ENCODE results near the gene CHST5.
A peak's percentile ranks its signal among the peaks of the same experiment; 100 is the strongest.
"Not testable (repeated sequence)": the region's sequence is repeated elsewhere in the genome, so short reads cannot be mapped to it uniquely, and the experiment has no call there.

Gene CHST5

GRCh38 chr16:75550211-75550662 lies 14.3 kb upstream of the CHST5 start:
- Histone ChIP-seq H3K9me3 (ENCODE audit: control insufficient read depth in 2 of 2, low read length in 2 of 2) (no peaks in the 10 kb centered on the region), H3K9ac (ENCODE audit: low read length in 2 of 2) (no peak overlapping the region), H3K4me1 (ENCODE audit: control insufficient read depth, insufficient read depth, low read length) (no peaks in the 10 kb centered on the region), H3K27ac (ENCODE audit: low read length) (no peak overlapping the region), H3K36me3 (ENCODE audit: control insufficient read depth in 2 of 2, insufficient read depth in 2 of 2, low read length in 2 of 2) (no peaks in the 10 kb centered on the region), H3K4me3 (ENCODE audit: low read length in 2 of 2) (peak overlapping the region in 1 of 2 donors; percentile 8), H3K27me3 (ENCODE audit: control insufficient read depth in 1 of 2, insufficient read depth in 2 of 2, low read length in 2 of 2) (no peaks in the 10 kb centered on the region)

DNA sequence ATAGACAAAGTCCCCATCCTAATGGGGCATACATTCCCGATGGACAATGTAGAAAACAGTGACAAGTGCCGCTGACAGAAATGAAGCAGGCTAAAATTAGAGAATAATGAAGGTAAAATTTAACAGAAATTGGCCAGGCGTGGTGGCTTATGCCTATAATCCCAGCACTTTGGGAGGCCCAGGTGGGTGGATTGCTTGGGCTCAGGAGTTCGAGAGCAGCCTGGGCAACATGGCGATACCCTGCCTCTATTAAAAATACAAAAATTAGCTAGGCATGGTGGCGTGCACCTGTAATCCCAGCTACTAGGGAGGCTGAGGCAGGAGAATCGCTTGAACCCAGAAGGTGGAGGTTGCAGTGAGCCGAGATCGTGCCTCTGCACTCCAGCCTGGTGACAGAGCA lies 12.5 kb upstream of the CHST5 start:
- not testable (repeated sequence) for H3K36me3 ChIP-seq (ENCODE audit: control insufficient read depth in 2 of 2, insufficient read depth in 2 of 2, low read length in 2 of 2); H3K9me3 ChIP-seq (ENCODE audit: control insufficient read depth in 2 of 2, low read length in 2 of 2); H3K27ac ChIP-seq (ENCODE audit: low read length); H3K9ac ChIP-seq (ENCODE audit: low read length in 2 of 2); H3K4me1 ChIP-seq (ENCODE audit: control insufficient read depth, insufficient read depth, low read length); H3K27me3 ChIP-seq (ENCODE audit: control insufficient read depth in 1 of 2, insufficient read depth in 2 of 2, low read length in 2 of 2); H3K4me3 ChIP-seq (ENCODE audit: low read length in 2 of 2)

- Histone ChIP-seq H3K4me3 (ENCODE audit: low read length in 2 of 2) (no peak overlapping the region), H3K9ac (ENCODE audit: low read length in 2 of 2) (no peak overlapping the region), H3K4me1 (ENCODE audit: control insufficient read depth, insufficient read depth, low read length) (no peaks in the 10 kb centered on the region), H3K27ac (ENCODE audit: low read length) (no peak overlapping the region), H3K27me3 (ENCODE audit: control insufficient read depth in 1 of 2, insufficient read depth in 2 of 2, low read length in 2 of 2) (no peaks in the 10 kb centered on the region), H3K9me3 (ENCODE audit: control insufficient read depth in 2 of 2, low read length in 2 of 2) (no peaks in the 10 kb centered on the region), H3K36me3 (ENCODE audit: control insufficient read depth in 2 of 2, insufficient read depth in 2 of 2, low read length in 2 of 2) (peaks cover 6 to 10% of the 10 kb centered on the region in 2 donors)
Measured at GRCh38 chr16:75546293-75546692, 10.4 kb upstream of the CHST5 start.

DNA sequence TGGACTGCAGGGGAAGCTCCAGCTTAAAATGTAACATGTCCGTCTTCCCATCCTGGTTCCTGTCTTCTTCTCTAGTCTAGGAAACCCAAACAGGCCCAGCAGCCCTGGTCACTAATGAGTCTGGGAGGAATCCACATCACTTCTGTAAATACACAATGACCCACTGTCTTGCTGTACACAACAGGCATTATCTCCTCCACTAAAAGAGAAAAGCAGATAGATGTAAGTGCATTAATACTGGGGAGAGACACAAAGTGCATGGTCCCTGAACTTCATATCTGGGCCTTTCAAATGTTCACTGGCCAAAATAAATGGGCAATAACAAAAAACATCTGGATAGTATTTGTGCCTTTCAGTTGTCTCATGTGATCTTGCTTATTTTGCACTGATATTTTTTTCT lies 10.0 kb upstream of the CHST5 start:
- not testable (repeated sequence) for H3K36me3 ChIP-seq (ENCODE audit: control insufficient read depth in 2 of 2, insufficient read depth in 2 of 2, low read length in 2 of 2); H3K27me3 ChIP-seq (ENCODE audit: control insufficient read depth in 1 of 2, insufficient read depth in 2 of 2, low read length in 2 of 2); H3K27ac ChIP-seq (ENCODE audit: low read length); H3K4me3 ChIP-seq (ENCODE audit: low read length in 2 of 2); H3K9ac ChIP-seq (ENCODE audit: low read length in 2 of 2); H3K4me1 ChIP-seq (ENCODE audit: control insufficient read depth, insufficient read depth, low read length); H3K9me3 ChIP-seq (ENCODE audit: control insufficient read depth in 2 of 2, low read length in 2 of 2)

DNA sequence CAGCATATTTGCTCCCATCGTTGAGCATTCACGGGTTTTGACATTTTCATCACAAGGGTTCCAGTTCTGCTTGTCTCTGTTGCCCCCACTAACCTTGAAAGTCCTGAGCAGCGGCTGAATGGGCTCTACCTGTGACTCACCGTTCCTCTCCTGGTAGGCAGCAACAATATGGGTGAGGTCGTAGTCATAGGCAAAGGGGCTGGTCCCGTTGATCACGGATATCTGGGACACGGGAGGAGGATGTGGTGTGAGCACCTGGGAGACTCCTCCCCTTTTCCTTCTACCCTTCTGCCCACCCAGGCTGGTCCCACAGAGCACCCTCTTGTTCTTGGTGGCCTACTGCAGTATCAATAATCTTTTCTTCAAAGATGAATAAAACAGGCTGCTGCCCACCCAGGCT lies 6.6 kb upstream of the CHST5 start:
- H3K27me3 ChIP-seq (ENCODE audit: control insufficient read depth in 1 of 2, insufficient read depth in 2 of 2, low read length in 2 of 2); H3K27ac ChIP-seq (ENCODE audit: low read length): not testable (repeated sequence)

DNA sequence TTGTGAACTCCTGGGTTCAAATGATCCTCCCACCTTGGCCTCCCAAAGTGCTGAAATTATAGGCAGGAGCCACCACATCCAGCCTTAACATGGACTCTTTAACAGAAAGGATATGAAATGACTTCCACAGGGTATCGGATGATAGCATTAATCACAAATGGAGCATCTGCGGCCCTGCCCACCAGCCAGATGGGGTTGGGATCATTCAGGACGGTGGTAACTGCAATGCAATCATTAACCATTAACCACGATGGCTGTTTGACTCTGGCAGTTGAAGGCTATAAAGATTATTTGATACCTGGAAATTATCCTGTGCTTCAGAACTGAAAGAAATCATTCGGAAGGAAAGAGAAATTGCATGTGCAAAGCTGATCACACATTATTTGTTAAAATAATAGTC lies 5.3 kb upstream of the CHST5 start:
- H3K9ac ChIP-seq (ENCODE audit: low read length in 2 of 2) = no peak overlapping the region

More for the DNA sequence above, 6.6 kb upstream of the CHST5 start:
- not testable (repeated sequence) for H3K4me3 ChIP-seq (ENCODE audit: low read length in 2 of 2); H3K36me3 ChIP-seq (ENCODE audit: control insufficient read depth in 2 of 2, insufficient read depth in 2 of 2, low read length in 2 of 2); H3K4me1 ChIP-seq (ENCODE audit: control insufficient read depth, insufficient read depth, low read length); H3K9me3 ChIP-seq (ENCODE audit: control insufficient read depth in 2 of 2, low read length in 2 of 2); H3K9ac ChIP-seq (ENCODE audit: low read length in 2 of 2)

DNA sequence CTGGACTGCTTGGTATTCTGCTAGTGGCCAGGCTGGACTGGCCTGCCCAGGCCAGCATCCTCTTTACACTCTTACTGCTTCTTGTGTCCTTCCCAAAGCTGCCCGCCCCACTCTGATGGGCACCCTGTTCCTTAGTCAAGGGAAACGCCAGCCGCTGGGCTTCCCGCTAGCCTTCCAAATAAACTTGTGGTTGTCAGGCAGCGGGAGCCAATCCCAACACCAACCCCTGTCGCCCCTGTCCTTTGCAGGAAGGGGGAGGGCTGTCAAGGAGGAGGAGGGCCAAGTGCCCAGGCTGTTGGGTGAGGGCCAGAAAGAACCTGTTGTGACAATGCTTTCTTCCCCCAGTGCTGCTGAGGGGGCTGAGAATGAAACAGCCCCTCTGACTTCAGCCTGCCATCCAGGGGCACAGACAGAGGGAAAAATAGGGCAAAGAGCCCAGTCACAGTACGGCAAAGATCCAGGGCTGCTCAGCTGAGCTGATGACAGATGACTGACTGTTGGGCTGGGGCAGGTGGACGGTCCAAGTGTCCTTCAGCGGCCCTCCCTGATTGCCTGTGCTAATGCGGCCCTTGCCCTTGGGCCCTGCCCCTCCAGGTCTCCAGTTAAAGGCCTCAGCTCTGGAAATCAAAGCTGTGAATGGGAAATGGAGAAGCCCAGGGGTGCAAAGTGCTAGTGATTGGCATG lies 3.1 kb upstream of the CHST5 start:
- not testable (repeated sequence) for H3K4me1 ChIP-seq (ENCODE audit: control insufficient read depth, insufficient read depth, low read length); H3K27me3 ChIP-seq (ENCODE audit: control insufficient read depth in 1 of 2, insufficient read depth in 2 of 2, low read length in 2 of 2); H3K9ac ChIP-seq (ENCODE audit: low read length in 2 of 2); H3K27ac ChIP-seq (ENCODE audit: low read length); H3K4me3 ChIP-seq (ENCODE audit: low read length in 2 of 2); H3K9me3 ChIP-seq (ENCODE audit: control insufficient read depth in 2 of 2, low read length in 2 of 2); H3K36me3 ChIP-seq (ENCODE audit: control insufficient read depth in 2 of 2, insufficient read depth in 2 of 2, low read length in 2 of 2)

More for the DNA sequence above, 5.3 kb upstream of the CHST5 start:
- Histone ChIP-seq H3K4me3 (ENCODE audit: low read length in 2 of 2) (no peak overlapping the region), H3K27ac (ENCODE audit: low read length) (no peak overlapping the region), H3K36me3 (ENCODE audit: control insufficient read depth in 2 of 2, insufficient read depth in 2 of 2, low read length in 2 of 2) (peaks cover 6 to 10% of the 10 kb centered on the region in 2 donors), H3K4me1 (ENCODE audit: control insufficient read depth, insufficient read depth, low read length) (no peaks in the 10 kb centered on the region), H3K27me3 (ENCODE audit: control insufficient read depth in 1 of 2, insufficient read depth in 2 of 2, low read length in 2 of 2) (no peaks in the 10 kb centered on the region), H3K9me3 (ENCODE audit: control insufficient read depth in 2 of 2, low read length in 2 of 2) (no peaks in the 10 kb centered on the region)

DNA sequence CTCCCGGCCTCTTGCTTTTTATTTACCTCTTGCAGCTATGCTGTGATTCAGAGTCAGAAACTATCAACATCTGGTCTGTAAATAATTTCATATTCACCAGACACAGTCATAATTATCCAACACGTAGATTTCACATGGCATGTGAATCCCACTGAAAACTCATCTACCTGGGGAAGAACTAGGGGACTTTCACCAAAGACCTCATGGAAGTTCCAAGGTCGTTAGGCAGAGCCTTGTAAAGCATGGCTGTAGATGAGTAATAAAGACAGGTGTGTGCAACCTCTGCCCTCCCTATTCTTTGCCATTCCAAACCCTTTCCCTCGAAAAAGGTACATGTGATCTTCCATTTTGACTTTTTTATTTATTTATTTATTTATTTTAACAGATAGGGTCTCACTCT lies 1.9 kb upstream of the CHST5 start:
- H3K27me3 ChIP-seq (ENCODE audit: control insufficient read depth in 1 of 2, insufficient read depth in 2 of 2, low read length in 2 of 2) = no peaks in the 10 kb centered on the region
- H3K9ac ChIP-seq (ENCODE audit: low read length in 2 of 2) = no peak overlapping the region

DNA sequence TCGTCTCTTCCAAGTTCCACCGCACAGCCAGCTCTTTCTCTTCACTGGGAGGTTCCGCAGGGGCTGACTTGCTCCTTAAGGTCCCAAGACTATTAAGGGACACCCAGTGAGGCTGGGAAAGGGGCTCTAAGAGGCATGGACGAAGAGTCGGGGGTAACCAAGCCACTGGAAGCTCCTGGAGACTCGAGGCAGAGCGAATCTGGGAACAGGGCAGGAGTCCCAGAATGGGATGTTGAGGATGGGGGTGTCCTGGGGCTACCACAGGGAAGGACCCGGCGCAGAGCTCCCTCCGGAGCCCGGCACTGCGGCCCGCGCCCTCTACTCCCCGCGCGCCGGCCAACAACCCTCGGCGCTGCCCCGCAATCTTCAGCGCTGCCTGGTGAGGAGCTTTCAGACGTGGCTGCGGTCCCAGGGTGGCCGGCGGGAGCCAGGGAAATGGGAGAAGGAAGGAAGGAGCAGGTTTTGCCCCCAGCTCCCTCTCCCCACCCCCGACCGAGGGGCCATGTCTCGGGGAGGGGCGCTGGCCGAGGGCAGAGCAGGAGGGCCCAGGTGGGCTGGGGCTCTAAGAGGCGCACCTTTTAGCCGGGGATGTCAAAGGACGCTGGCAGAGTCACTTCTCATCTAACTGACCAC lies 581 bp downstream of the CHST5 start:
- Histone ChIP-seq H3K9ac (ENCODE audit: low read length in 2 of 2) (no peak overlapping the region), H3K9me3 (ENCODE audit: control insufficient read depth in 2 of 2, low read length in 2 of 2) (no peaks in the 10 kb centered on the region), H3K4me1 (ENCODE audit: control insufficient read depth, insufficient read depth, low read length) (no peaks in the 10 kb centered on the region), H3K4me3 (ENCODE audit: low read length in 2 of 2) (no peak overlapping the region), H3K27ac (ENCODE audit: low read length) (no peak overlapping the region), H3K27me3 (ENCODE audit: control insufficient read depth in 1 of 2, insufficient read depth in 2 of 2, low read length in 2 of 2) (no peaks in the 10 kb centered on the region), H3K36me3 (ENCODE audit: control insufficient read depth in 2 of 2, insufficient read depth in 2 of 2, low read length in 2 of 2) (no peaks in the 10 kb centered on the region)

More for the DNA sequence above, 1.9 kb upstream of the CHST5 start:
- Histone ChIP-seq H3K36me3 (ENCODE audit: control insufficient read depth in 2 of 2, insufficient read depth in 2 of 2, low read length in 2 of 2) (no peaks in the 10 kb centered on the region), H3K27ac (ENCODE audit: low read length) (no peak overlapping the region), H3K4me1 (ENCODE audit: control insufficient read depth, insufficient read depth, low read length) (no peaks in the 10 kb centered on the region), H3K4me3 (ENCODE audit: low read length in 2 of 2) (no peak overlapping the region), H3K9me3 (ENCODE audit: control insufficient read depth in 2 of 2, low read length in 2 of 2) (no peaks in the 10 kb centered on the region)

DNA sequence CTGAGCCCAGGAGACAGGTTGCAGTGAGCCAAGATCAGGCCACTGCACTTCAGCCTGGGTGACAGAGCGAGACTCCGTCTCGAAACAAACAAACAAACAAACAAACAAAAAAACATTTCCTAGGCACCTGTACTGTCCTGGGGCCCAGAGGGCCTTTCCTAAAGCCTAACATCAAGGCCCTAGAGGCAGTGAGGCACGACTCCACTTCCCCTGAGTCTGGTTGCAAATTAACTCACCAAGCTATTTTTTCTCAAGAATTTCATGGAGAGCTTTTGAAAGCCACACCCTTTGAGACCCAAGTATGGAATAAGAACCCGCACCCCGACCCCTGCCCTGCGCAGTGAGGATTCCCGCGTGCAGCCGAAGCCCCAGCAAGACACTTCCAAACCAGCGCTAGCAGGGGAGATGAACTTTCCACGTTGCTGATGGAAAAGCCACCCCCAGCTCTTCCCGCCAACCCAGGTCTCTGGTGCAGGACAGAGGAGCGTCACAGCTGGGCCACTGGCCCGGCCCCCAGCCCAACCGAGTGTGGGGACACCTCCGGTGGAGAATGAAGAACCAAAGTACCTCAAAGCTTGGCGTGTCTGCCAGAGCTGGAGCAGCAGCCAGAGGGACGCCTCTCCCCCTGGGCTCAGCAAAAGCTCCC lies 1.2 kb downstream of the CHST5 start:
- H3K27ac ChIP-seq (ENCODE audit: low read length) = no peak overlapping the region
- H3K36me3 ChIP-seq (ENCODE audit: control insufficient read depth in 2 of 2, insufficient read depth in 2 of 2, low read length in 2 of 2) = no peaks in the 10 kb centered on the region
- H3K4me3 ChIP-seq (ENCODE audit: low read length in 2 of 2) = no peak overlapping the region
- H3K9ac ChIP-seq (ENCODE audit: low read length in 2 of 2) = no peak overlapping the region
- H3K4me1 ChIP-seq (ENCODE audit: control insufficient read depth, insufficient read depth, low read length) = no peaks in the 10 kb centered on the region
- H3K9me3 ChIP-seq (ENCODE audit: control insufficient read depth in 2 of 2, low read length in 2 of 2) = no peaks in the 10 kb centered on the region
- H3K27me3 ChIP-seq (ENCODE audit: control insufficient read depth in 1 of 2, insufficient read depth in 2 of 2, low read length in 2 of 2) = no peaks in the 10 kb centered on the region

- Histone ChIP-seq H3K27me3 (ENCODE audit: control insufficient read depth in 1 of 2, insufficient read depth in 2 of 2, low read length in 2 of 2) (no peaks in the 10 kb centered on the region), H3K4me3 (ENCODE audit: low read length in 2 of 2) (no peak overlapping the region), H3K9me3 (ENCODE audit: control insufficient read depth in 2 of 2, low read length in 2 of 2) (no peaks in the 10 kb centered on the region), H3K9ac (ENCODE audit: low read length in 2 of 2) (no peak overlapping the region), H3K27ac (ENCODE audit: low read length) (no peak overlapping the region), H3K4me1 (ENCODE audit: control insufficient read depth, insufficient read depth, low read length) (no peaks in the 10 kb centered on the region), H3K36me3 (ENCODE audit: control insufficient read depth in 2 of 2, insufficient read depth in 2 of 2, low read length in 2 of 2) (no peaks in the 10 kb centered on the region)
Measured at GRCh38 chr16:75532791-75533190, 3.1 kb downstream of the CHST5 start.
